Hippocampal formation (tissue), 2 donors: ENCODE data around the gene UNC5B.
A peak's percentile ranks its signal among the peaks of the same experiment; 100 is the strongest.

Experiments used
- DNase-seq, 2 donors: peaks; one replicate each; lab custom pipeline; 2025; lab: John Stamatoyannopoulos, UW

UNC5B gene

GRCh38 chr10:71254834-71255549, 42.6 kb downstream of the UNC5B start:
- no peak for DNase-seq

- DNase-seq, result no peak
These were observed 43.1 kb downstream of the UNC5B start for GRCh38 chr10:71255550-71255807.

DNA sequence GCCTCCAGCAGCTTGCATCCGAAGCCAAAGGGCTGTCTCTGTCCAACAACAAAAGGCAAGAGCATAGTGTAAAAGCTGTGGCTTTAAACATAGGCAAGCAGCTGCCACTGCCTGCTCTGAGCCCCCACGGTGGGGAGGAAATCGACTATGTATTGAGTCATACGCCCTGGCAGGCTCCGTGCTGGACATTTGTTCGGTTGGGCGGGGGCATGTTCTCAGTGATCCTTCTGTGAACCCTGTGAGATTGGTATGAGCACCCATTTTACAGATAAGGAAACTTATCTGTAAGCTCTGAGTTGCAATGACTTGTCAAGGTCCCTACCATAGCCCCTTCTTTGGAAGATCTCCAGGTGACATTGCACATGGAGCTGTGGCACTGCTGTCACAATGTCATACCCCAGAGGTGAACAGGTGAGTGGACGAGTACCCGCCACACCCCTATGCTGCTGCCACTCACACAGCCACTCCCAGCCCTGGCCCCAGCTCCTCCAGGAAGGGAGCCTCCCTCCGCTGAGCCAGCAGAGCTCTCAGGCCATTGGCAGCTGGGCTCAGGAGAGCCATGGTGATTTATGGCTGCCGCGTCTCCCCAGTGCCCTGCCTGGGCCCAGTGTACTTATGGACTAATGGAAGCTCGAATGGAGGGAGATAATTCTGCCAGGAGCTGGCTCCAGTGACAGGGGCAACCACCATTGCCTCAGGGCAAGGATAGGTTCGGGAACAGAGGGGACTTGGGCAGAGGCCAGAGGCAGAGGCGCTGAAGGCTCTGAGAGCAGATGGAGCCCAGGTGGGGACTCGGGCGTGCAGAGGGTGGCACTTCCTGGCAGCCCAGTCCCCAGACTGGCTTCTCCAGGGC, 43.7 kb downstream of the UNC5B start:
- DNase-seq, result peak in 1 of 2 donors; percentile 17

DNA sequence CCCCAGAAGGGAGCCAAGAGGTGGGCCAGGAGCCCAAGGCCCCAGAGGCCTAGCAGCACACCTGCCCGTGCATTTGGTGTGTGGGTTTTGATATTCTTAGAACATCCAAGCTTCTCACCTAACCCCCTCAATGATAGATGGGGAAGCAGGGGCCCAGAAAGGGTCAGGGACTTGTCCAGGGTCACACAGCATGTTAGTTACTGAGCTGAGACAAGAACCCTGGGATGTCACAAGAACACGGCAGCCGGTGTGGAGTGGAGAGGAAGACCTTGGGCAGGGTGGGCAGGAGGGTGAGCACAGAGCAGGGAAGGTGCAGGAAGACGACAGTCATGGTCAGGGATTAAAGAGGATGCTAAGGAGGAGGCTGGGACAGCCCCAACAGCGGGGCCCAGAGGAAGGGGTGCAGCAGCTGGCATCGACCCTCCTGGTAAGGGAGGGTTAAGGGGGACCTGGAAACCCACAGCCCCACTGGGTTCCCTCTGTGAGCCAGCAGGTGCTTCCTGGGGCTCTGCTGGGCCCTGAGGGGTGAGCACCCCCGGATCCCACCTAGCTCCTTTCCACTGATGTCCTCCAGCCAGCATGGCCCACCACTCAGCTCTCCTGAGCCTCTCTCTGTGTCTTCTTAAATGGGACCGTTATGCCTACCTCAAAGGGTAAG, 44.4 kb downstream of the UNC5B start:
- no peak for DNase-seq

DNA sequence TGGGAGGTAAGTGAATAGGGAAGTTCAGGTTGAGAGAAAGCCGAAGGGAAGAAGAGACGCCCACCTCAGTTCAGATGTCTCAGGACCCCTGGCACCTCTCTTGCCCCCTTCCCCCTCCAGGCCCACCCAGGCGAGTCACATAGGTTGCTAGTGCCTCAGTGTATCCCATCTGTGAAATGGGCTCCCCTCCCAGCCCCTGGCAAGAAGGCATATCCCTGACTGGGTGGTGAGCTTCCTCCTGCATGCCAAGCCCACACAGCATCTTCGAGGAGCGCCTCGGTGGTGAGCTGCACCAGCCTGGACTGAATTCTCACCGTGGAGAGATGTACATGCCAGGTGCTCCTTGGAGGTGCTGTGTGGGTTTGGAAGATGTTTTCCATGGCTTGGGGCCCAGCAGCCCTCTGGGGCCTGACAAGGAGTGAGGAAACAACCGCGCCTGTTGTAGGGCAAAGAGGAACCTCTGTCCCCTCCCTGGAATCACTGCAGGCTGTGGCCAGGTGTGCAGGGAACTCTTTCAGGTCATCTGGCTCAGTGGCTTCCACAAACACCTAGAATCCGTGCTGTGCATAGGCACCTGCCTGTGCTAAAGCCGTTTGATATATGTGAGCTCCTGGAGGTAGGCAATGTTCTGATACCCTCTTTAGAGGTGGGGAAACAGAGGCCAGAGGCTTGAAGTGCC, 45.1 kb downstream of the UNC5B start:
- DNase-seq, result no peak

DNA sequence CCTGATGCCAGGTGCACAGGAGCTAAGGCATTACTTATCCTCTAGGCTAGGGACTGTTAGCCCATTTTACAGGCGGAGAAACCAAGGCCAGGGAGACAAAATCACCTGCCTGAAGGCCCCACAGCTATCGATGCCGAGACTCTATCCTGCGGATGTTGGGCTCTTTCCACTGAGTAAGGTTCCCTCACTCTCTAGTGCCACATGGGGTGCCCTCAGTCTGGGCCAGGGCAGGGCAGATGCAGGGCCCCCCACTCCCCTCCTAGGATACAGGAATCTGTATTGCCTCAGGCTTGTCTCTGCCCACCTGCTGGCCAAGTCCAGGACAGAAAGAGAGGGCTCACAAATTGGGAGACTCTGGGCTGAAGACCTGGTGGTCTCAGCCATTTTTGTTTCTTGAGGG, 45.7 kb downstream of the UNC5B start:
- no peak for DNase-seq

DNA sequence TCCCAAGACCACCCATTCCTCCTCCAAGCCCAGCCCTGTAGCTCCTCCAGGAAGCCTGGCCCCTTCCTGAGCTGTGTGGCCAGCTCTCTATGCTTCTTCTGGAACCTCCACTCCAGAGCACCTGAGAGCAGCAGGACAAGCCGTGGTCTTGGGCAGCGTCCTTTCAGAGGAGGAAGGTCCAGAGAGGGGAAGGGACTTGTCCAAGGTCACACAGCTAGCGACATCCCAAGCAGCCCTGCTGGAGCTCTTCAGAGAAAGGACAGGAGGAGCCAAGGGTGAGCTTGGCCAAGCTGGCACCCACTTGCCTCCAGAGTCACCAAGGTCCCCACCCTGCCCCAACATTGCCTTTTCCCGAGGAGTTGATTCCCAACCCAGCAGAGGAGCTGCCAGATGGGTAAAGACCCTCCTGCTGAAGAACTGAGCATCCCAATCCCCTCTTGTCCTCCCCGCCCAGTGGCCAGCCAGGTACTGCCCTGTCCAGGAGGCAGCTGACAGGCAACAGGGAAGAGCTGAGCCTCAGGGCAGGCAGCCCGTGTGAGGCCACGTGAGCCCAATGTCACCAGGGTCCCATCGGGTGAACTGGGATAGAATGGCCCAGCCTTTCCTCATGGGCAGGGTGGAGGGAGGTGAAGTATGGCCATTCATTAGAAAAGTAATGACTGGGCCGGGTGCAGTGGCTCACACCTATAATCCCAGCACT, 46.2 kb downstream of the UNC5B start:
- DNase-seq, result no peak

- no peak for DNase-seq
These were observed 46.9 kb downstream of the UNC5B start for GRCh38 chr10:71259282-71259681.

DNA sequence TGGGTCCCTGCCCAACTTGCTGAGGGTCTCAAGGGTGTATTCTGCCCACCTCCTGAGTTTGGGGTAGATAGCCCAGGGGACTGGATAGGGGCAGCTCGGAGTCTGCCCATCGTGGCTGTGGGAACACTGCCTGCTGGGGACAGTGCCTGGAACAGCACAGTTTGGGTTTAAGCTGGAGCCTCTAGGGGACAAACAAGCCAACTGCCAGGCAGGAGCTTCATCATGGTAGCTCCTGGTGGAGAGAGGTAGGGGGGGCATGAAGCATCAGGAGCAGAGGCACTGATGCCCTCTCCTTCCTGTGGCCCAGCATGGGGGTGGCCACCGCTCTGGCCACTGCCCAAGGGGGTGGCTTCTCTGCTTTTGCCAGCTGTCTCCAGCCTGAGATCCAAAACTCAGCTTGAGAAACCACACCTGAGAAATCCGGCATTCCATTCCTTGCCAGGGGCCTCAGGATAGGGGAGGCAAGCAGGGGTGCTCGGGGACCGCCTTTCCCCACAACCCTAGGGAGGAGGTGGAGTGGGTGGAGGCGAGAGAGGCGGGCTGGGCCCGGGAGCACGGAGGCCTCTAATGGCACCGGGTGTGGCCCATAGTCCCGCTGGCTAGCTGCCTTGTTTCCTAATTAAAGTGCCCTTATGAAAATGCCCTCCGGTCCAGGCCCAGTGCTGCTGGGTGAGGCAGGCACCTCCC, 47.6 kb downstream of the UNC5B start:
- DNase-seq, result no peak

- DNase-seq, result peak; percentile 48 to 58
These were observed 48.4 kb downstream of the UNC5B start for GRCh38 chr10:71260622-71261325.

DNA sequence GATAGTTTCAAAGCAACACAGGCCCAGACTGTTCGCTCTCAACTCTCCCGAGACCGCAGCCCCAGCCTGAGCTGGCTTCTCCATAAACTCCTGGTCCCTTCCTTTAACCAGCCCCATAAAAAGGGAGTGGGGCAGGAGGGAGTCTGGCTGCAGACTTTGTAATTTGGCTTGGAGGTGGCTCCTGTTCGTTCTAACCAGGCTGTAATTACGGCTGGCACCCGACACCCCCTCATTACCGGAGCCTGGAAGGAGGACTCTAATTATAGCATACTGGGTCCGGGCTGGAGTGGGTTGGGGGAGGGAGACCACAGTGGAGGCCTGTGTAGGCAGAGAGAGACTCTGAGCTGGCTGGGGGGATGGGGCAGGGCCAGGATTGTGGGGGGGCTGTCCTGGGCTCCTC, 49.7 kb downstream of the UNC5B start:
- DNase-seq, result no peak

- no peak for DNase-seq
These were observed 50.4 kb downstream of the UNC5B start for GRCh38 chr10:71262817-71263216.

GRCh38 chr10:71263376-71263775, 51.0 kb downstream of the UNC5B start:
- DNase-seq, result peak; percentile 35 to 51

- DNase-seq, result no peak
These were observed 52.2 kb downstream of the UNC5B start for GRCh38 chr10:71264345-71265200.

DNA sequence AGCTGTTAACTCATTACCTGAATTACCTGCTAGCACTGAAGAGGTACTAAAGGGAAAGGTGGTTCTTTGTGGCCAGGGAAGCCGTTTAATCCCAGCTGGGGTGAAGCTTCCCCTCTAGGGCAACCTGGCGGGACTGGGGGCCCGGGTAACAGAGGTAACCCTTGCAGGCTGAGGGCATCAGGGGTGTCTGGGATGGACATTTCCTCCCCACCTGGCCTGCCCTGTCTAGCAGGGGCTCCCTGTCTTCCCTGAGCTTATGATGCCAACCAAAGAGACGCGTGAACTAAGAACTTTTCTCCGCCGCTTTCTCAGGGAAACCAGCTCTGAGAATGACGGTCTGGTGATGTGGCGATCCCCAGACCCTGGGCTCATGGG, 52.8 kb downstream of the UNC5B start:
- DNase-seq, result no peak

DNA sequence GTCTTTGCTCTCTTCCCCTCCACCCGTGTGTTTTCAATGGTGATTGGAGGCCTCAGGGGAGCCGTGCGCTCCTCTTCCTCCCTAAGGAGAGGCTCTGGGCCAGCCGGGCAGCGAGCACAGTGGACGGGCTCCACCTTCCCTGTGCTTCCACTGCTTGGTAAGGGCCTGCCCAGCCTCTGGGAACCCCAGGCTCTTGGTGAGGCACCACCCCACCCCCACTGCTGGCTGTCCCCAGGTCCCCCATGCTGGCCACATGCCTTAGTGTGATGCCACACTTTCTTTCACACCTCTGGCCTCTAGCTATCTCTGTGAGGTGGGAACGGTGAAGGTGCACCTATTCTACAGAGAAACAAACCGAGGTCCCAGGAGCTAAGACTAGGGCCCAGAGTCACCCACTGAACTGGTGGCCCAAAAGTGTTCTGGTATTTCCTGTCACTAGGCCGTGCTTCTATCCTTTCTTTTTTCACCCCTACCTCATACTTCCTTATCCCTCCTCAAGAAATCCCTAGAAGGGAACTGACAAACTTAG, 53.3 kb downstream of the UNC5B start:
- no peak for DNase-seq

- no peak for DNase-seq
These were observed 54.0 kb downstream of the UNC5B start for GRCh38 chr10:71266147-71266917.

- no peak for DNase-seq
These were observed 54.6 kb downstream of the UNC5B start for GRCh38 chr10:71266918-71267442.
